Spinal cord (tissue), 10 donors: ENCODE measurements around the gene TYK2. TPM values are rescaled to one million over a fixed set of nuclear protein-coding genes. Genes with fewer than 3 reads are reported as not detected.

ENCODE experiments used
- DNase-seq, 6 donors: peaks; one replicate each; pipeline versions ENCODE4 v3.0.0 to v3.0.0-alpha.2; 2013 to 2015; ENCODE audit warnings: low spot score in 6 of 6, low read depth in 4 of 6
- H3K27ac ChIP-seq: one replicate; pipeline ENCODE4 v1.5.1; 2013; ENCODE audit warnings: low read depth, low read length, control low read depth
- H3K27me3 ChIP-seq: one replicate; pipeline ENCODE4 v1.6.1; 2013; ENCODE audit warnings: low read length; ENCODE audit not compliant: control insufficient read depth, insufficient read depth
- H3K36me3 ChIP-seq: one replicate; pipeline ENCODE4 v1.6.1; 2013; ENCODE audit warnings: low read length; ENCODE audit not compliant: control insufficient read depth, insufficient read depth
- H3K4me1 ChIP-seq: one replicate; pipeline ENCODE4 v1.6.1; 2013; ENCODE audit warnings: low read length; ENCODE audit not compliant: control insufficient read depth, insufficient read depth
- H3K4me3 ChIP-seq: one replicate; pipeline ENCODE4 v1.5.1; 2013; ENCODE audit warnings: low read depth, low read length, control low read depth
- H3K9me3 ChIP-seq: one replicate; pipeline ENCODE4 v1.6.1; 2013; ENCODE audit warnings: low read length; ENCODE audit not compliant: control insufficient read depth, insufficient read depth
- WGBS: methylation state at CpG from one replicate; pipeline ENCODE4 v1.1.5; 2013; ENCODE audit warnings: missing lambda C conversion rate; ENCODE audit not compliant: insufficient coverage; 5-methylcytosine and 5-hydroxymethylcytosine counted together
- polyA plus RNA-seq, 2 donors: library from polyadenylated mRNA; unstranded; fragments of 120-200 nt; gene quantifications; one replicate each; pipeline ENCODE4 v1.2.1, GENCODE V29; 2013; ENCODE audit not compliant: insufficient read length in 2 of 2
- total RNA-seq, 2 donors: library from RNA; depleted of rRNA in 1 of 2; stranded (reverse); fragments of 120-200 nt in 1 of 2; fragments of >200 nt in 1 of 2; gene quantifications; one replicate each; pipeline versions ENCODE4 v1.2.3 to v1.2.4, GENCODE V29; 2013 to 2014
- donor health status: healthy.

Gene TYK2
- total and polyA plus RNA-seq, 4 donors: 44.5 to 153 (median 101) TPM

- H3K9me3 ChIP-seq: no peaks in the 10 kb centered on the region
These were observed 50.8 kb downstream of the TYK2 start for GRCh38 chr19:10329555-10329954.

GRCh38 chr19:10328558-10329429, 51.6 kb downstream of the TYK2 start:
- H3K27me3 ChIP-seq: no peaks in the 10 kb centered on the region
- WGBS: 95% methylated on average over 37 of the region's 41 CpGs
- no peak overlapping the region for H3K4me3 ChIP-seq
- no peak for DNase-seq
- no peak overlapping the region for H3K27ac ChIP-seq
- H3K36me3 ChIP-seq: peaks cover 75% of the 10 kb centered on the region
- peaks cover 17% of the 10 kb centered on the region for H3K4me1 ChIP-seq
- H3K9me3 ChIP-seq: no peaks in the 10 kb centered on the region

More at GRCh38 chr19:10329555-10329954, 50.8 kb downstream of the TYK2 start:
- Histone ChIP-seq H3K27me3 (no peaks in the 10 kb centered on the region), H3K4me1 (peaks cover 25% of the 10 kb centered on the region), H3K27ac (no peak overlapping the region), H3K36me3 (peaks cover 67% of the 10 kb centered on the region), H3K4me3 (no peak overlapping the region)
- 94% methylated on average over 13 of the region's 13 CpGs for WGBS
- no peak for DNase-seq

GRCh38 chr19:10327793-10328192, 52.6 kb downstream of the TYK2 start:
- Histone ChIP-seq H3K4me3 (no peak overlapping the region), H3K27me3 (no peaks in the 10 kb centered on the region), H3K9me3 (no peaks in the 10 kb centered on the region), H3K4me1 (peaks cover 15% of the 10 kb centered on the region), H3K27ac (no peak overlapping the region), H3K36me3 (peaks cover 85% of the 10 kb centered on the region)
- WGBS: 99% methylated on average over 6 of the region's 7 CpGs
- no peak for DNase-seq

- Histone ChIP-seq H3K9me3 (no peaks in the 10 kb centered on the region), H3K27ac (no peak overlapping the region), H3K4me3 (no peak overlapping the region), H3K4me1 (no peaks in the 10 kb centered on the region), H3K36me3 (peaks cover 99% of the 10 kb centered on the region), H3K27me3 (no peaks in the 10 kb centered on the region)
- 95% methylated on average over 7 of the region's 8 CpGs for WGBS
- no peak for DNase-seq
These were observed 54.6 kb downstream of the TYK2 start for GRCh38 chr19:10325732-10326131.

GRCh38 chr19:10321874-10322835, 58.2 kb downstream of the TYK2 start:
- WGBS: 93% methylated on average over 16 of the region's 19 CpGs
- H3K27ac ChIP-seq: no peak overlapping the region
- H3K4me3 ChIP-seq: no peak overlapping the region
- DNase-seq: no peak
- no peaks in the 10 kb centered on the region for H3K27me3 ChIP-seq
- no peaks in the 10 kb centered on the region for H3K9me3 ChIP-seq
- peaks cover 99% of the 10 kb centered on the region for H3K36me3 ChIP-seq
- no peaks in the 10 kb centered on the region for H3K4me1 ChIP-seq

- Histone ChIP-seq H3K4me3 (no peak overlapping the region), H3K27ac (no peak overlapping the region), H3K4me1 (no peaks in the 10 kb centered on the region), H3K36me3 (peaks cover 100% of the 10 kb centered on the region), H3K27me3 (no peaks in the 10 kb centered on the region), H3K9me3 (no peaks in the 10 kb centered on the region)
- no peak for DNase-seq
- 92% methylated on average over 10 of the region's 11 CpGs for WGBS
These were observed 59.0 kb downstream of the TYK2 start for GRCh38 chr19:10321417-10321797.

GRCh38 chr19:10320602-10321416, 59.6 kb downstream of the TYK2 start:
- peaks cover 5% of the 10 kb centered on the region for H3K4me1 ChIP-seq
- H3K27me3 ChIP-seq: no peaks in the 10 kb centered on the region
- H3K36me3 ChIP-seq: peaks cover 97% of the 10 kb centered on the region
- no peak overlapping the region for H3K4me3 ChIP-seq
- WGBS: 94% methylated on average over 16 of the region's 32 CpGs
- no peaks in the 10 kb centered on the region for H3K9me3 ChIP-seq
- no peak overlapping the region for H3K27ac ChIP-seq
- DNase-seq: no peak

GRCh38 chr19:10318807-10319682, 61.3 kb downstream of the TYK2 start:
- H3K27me3 ChIP-seq: no peaks in the 10 kb centered on the region
- no peak overlapping the region for H3K4me3 ChIP-seq
- no peak for DNase-seq
- H3K36me3 ChIP-seq: peaks cover 80% of the 10 kb centered on the region
- H3K9me3 ChIP-seq: no peaks in the 10 kb centered on the region
- H3K27ac ChIP-seq: no peak overlapping the region
- WGBS: 94% methylated on average over 10 of the region's 13 CpGs
- peaks cover 14% of the 10 kb centered on the region for H3K4me1 ChIP-seq
